ENCODE measurements around the gene PRR11.
"Not testable (repeated sequence)": the region's sequence is repeated elsewhere in the genome, so short reads cannot be mapped to it uniquely, and the experiment has no call there.

PRR11 gene

GRCh38 chr17:59220328-59221158 lies 65.0 kb downstream of the PRR11 start, which contains the start of gene GDPD1:
Gene GDPD1 (plus strand): TSS chr17:59220511. CDS start chr17:59220610, 99 bp downstream.
- peak; percentile 40 to 97 (median 91) for DNase-seq

GRCh38 chr17:59221159-59221847 lies 65.8 kb downstream of the PRR11 start:
- DNase-seq = peak in 4 of 14 donors; percentile 17 to 72 (median 43)

GRCh38 chr17:59223813-59224212 lies 68.3 kb downstream of the PRR11 start:
- no peak for DNase-seq

- not testable (repeated sequence) for DNase-seq
Measured at GRCh38 chr17:59228588-59228987, 73.0 kb downstream of the PRR11 start.

GRCh38 chr17:59230764-59231163 lies 75.2 kb downstream of the PRR11 start:
- DNase-seq = no peak

GRCh38 chr17:59234631-59235030 lies 79.1 kb downstream of the PRR11 start:
- DNase-seq = no peak

GRCh38 chr17:59238906-59239305 lies 83.4 kb downstream of the PRR11 start:
- no peak for DNase-seq

- no peak for DNase-seq
Measured at GRCh38 chr17:59244081-59244480, 88.5 kb downstream of the PRR11 start.
